ENCODE results near the gene GPR150. TPM values are rescaled to one million over a fixed set of nuclear protein-coding genes. Genes with fewer than 3 reads are reported as not detected.
A peak's percentile ranks its signal among the peaks of the same experiment; 100 is the strongest.

Gene GPR150
- total and polyA plus RNA-seq, 9 of the 15 experiments (the other 6 are each of a cell fraction or from before 2014, with no cell fraction given): not detected

DNA sequence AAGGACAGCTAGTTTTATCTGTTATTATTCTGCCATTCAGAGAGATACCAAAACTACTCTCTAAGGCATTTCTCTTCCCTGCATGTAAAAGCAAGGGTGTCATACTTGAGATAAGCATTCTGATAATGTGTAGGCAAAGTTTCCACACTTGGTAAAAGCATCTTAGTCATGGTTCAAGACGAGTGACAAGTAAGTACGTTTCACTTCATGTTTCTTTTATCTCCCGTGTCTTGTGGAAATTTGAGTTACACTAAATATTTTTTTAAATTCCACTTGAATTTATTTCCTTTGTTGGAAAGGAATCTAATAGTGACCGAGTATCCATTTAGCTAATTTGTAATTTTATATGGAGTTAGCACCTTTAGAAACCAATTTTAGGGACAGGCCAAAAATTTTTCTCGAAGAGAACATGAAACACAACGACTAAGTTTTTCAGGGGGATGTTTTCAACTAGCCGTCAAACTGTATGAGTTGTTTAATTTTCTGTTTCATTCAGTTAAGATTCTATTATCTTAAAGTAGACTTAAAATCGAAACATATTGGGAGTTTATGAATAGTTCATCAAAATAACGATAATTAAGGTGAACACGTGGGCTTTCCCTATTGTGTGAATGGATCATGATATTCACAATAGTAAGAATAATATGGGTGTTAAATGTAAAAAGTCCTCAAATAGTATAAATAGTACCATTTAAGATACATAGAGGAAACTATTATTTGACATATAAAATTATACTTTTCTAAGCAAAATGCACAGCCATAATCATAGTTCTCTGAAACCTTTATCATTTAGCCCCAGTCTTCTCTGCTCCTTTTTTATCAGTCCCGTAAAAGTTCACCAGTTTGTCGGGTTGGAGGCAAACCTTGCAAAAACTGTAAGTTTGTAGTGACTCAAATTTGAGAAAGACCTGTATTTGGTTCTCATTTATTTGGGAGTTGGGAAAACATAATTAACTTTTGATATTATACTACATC lies 28.3 kb downstream of the GPR150 start (continued):
- TF ChIP-seq TAF9B (IDR thresholded peaks at IDR 0.05; ENCODE audit: partially characterized antibody) (peak; percentile 66), CHD2 (IDR thresholded peaks at IDR 0.05; ENCODE audit: low read depth, low read length) (no peak), PHB2 (IDR thresholded peaks at IDR 0.05; ENCODE audit: low read depth) (no peak), MAFG (tag; conservative IDR thresholded peaks at IDR 0.05) (peak; percentile 90), TGIF2 (CRISPR knock-in tag; IDR thresholded peaks at IDR 0.05) (no peak), ZNF121 (CRISPR knock-in tag; conservative IDR thresholded peaks at IDR 0.05) (no peak), PYGO2 (tag; IDR thresholded peaks at IDR 0.05) (no peak), ZBTB7A (IDR thresholded peaks at IDR 0.05; ENCODE audit: borderline replicate concordance, control insufficient read depth, low read depth, low read length) (no peak)
- TF ChIP-seq, protein P1, sequence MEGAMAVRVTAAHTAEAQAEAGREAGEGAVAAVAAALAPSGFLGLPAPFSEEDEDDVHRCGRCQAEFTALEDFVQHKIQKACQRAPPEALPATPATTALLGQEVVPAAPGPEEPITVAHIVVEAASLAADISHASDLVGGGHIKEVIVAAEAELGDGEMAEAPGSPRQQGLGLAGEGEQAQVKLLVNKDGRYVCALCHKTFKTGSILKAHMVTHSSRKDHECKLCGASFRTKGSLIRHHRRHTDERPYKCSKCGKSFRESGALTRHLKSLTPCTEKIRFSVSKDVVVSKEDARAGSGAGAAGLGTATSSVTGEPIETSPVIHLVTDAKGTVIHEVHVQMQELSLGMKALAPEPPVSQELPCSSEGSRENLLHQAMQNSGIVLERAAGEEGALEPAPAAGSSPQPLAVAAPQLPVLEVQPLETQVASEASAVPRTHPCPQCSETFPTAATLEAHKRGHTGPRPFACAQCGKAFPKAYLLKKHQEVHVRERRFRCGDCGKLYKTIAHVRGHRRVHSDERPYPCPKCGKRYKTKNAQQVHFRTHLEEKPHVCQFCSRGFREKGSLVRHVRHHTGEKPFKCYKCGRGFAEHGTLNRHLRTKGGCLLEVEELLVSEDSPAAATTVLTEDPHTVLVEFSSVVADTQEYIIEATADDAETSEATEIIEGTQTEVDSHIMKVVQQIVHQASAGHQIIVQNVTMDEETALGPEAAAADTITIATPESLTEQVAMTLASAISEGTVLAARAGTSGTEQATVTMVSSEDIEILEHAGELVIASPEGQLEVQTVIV (CRISPR knock-in tag; IDR thresholded peaks at IDR 0.05; ENCODE audit: borderline replicate concordance): no peak
- TF ChIP-seq, protein P2, sequence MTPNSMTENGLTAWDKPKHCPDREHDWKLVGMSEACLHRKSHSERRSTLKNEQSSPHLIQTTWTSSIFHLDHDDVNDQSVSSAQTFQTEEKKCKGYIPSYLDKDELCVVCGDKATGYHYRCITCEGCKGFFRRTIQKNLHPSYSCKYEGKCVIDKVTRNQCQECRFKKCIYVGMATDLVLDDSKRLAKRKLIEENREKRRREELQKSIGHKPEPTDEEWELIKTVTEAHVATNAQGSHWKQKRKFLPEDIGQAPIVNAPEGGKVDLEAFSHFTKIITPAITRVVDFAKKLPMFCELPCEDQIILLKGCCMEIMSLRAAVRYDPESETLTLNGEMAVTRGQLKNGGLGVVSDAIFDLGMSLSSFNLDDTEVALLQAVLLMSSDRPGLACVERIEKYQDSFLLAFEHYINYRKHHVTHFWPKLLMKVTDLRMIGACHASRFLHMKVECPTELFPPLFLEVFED (CRISPR knock-in tag; conservative IDR thresholded peaks at IDR 0.05): no peak
- TF ChIP-seq, protein P3, sequence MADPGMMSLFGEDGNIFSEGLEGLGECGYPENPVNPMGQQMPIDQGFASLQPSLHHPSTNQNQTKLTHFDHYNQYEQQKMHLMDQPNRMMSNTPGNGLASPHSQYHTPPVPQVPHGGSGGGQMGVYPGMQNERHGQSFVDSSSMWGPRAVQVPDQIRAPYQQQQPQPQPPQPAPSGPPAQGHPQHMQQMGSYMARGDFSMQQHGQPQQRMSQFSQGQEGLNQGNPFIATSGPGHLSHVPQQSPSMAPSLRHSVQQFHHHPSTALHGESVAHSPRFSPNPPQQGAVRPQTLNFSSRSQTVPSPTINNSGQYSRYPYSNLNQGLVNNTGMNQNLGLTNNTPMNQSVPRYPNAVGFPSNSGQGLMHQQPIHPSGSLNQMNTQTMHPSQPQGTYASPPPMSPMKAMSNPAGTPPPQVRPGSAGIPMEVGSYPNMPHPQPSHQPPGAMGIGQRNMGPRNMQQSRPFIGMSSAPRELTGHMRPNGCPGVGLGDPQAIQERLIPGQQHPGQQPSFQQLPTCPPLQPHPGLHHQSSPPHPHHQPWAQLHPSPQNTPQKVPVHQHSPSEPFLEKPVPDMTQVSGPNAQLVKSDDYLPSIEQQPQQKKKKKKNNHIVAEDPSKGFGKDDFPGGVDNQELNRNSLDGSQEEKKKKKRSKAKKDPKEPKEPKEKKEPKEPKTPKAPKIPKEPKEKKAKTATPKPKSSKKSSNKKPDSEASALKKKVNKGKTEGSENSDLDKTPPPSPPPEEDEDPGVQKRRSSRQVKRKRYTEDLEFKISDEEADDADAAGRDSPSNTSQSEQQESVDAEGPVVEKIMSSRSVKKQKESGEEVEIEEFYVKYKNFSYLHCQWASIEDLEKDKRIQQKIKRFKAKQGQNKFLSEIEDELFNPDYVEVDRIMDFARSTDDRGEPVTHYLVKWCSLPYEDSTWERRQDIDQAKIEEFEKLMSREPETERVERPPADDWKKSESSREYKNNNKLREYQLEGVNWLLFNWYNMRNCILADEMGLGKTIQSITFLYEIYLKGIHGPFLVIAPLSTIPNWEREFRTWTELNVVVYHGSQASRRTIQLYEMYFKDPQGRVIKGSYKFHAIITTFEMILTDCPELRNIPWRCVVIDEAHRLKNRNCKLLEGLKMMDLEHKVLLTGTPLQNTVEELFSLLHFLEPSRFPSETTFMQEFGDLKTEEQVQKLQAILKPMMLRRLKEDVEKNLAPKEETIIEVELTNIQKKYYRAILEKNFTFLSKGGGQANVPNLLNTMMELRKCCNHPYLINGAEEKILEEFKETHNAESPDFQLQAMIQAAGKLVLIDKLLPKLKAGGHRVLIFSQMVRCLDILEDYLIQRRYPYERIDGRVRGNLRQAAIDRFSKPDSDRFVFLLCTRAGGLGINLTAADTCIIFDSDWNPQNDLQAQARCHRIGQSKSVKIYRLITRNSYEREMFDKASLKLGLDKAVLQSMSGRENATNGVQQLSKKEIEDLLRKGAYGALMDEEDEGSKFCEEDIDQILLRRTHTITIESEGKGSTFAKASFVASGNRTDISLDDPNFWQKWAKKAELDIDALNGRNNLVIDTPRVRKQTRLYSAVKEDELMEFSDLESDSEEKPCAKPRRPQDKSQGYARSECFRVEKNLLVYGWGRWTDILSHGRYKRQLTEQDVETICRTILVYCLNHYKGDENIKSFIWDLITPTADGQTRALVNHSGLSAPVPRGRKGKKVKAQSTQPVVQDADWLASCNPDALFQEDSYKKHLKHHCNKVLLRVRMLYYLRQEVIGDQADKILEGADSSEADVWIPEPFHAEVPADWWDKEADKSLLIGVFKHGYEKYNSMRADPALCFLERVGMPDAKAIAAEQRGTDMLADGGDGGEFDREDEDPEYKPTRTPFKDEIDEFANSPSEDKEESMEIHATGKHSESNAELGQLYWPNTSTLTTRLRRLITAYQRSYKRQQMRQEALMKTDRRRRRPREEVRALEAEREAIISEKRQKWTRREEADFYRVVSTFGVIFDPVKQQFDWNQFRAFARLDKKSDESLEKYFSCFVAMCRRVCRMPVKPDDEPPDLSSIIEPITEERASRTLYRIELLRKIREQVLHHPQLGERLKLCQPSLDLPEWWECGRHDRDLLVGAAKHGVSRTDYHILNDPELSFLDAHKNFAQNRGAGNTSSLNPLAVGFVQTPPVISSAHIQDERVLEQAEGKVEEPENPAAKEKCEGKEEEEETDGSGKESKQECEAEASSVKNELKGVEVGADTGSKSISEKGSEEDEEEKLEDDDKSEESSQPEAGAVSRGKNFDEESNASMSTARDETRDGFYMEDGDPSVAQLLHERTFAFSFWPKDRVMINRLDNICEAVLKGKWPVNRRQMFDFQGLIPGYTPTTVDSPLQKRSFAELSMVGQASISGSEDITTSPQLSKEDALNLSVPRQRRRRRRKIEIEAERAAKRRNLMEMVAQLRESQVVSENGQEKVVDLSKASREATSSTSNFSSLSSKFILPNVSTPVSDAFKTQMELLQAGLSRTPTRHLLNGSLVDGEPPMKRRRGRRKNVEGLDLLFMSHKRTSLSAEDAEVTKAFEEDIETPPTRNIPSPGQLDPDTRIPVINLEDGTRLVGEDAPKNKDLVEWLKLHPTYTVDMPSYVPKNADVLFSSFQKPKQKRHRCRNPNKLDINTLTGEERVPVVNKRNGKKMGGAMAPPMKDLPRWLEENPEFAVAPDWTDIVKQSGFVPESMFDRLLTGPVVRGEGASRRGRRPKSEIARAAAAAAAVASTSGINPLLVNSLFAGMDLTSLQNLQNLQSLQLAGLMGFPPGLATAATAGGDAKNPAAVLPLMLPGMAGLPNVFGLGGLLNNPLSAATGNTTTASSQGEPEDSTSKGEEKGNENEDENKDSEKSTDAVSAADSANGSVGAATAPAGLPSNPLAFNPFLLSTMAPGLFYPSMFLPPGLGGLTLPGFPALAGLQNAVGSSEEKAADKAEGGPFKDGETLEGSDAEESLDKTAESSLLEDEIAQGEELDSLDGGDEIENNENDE (IDR thresholded peaks at IDR 0.05; ENCODE audit: low read depth, low read length): peak; percentile 19
